Measurements from ENCODE around the gene ITGA7. TPM values are rescaled to one million over a fixed set of nuclear protein-coding genes. Genes with fewer than 3 reads are reported as not detected.

The ITGA7 gene
- total RNA-seq, 1 donor = 13.9 TPM

DNA sequence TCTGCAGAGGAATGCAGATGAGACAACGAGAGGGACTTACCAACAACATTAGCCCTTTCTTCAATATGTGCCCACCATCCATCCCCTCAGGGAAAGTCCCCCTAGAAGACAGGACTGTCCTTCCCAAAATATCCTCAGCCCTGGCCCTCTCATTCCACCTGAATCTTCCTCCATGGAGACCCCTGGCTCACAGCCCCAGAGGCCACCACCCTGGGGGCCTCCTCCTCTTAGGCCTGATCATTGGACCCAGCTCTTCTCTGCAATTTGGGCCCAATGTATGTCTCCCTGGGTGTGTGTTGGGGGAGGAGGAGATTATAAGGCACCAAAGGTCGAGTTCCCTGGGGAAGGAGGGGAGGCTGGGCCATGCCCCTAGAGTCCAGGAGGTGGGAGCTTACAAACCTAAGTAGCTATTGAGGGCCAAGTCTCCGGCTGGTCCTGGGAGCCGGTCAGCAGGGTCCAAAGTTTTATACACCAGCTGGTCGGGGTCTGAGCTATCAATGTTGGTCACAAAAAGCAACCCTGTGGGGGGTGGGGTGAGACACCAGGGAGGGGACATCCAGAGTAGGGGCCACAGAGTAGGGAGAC is 8.1 kb downstream of the ITGA7 start:
- TF ChIP-seq, protein P1, sequence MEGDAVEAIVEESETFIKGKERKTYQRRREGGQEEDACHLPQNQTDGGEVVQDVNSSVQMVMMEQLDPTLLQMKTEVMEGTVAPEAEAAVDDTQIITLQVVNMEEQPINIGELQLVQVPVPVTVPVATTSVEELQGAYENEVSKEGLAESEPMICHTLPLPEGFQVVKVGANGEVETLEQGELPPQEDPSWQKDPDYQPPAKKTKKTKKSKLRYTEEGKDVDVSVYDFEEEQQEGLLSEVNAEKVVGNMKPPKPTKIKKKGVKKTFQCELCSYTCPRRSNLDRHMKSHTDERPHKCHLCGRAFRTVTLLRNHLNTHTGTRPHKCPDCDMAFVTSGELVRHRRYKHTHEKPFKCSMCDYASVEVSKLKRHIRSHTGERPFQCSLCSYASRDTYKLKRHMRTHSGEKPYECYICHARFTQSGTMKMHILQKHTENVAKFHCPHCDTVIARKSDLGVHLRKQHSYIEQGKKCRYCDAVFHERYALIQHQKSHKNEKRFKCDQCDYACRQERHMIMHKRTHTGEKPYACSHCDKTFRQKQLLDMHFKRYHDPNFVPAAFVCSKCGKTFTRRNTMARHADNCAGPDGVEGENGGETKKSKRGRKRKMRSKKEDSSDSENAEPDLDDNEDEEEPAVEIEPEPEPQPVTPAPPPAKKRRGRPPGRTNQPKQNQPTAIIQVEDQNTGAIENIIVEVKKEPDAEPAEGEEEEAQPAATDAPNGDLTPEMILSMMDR (IDR thresholded peaks at IDR 0.05; ENCODE audit: insufficient read depth, low read length) = no peak
- no peak overlapping the region for H3K4me3 ChIP-seq (ENCODE audit: low read depth, low read length)
- DNase-seq (ENCODE audit: low read depth) = no peak

DNA sequence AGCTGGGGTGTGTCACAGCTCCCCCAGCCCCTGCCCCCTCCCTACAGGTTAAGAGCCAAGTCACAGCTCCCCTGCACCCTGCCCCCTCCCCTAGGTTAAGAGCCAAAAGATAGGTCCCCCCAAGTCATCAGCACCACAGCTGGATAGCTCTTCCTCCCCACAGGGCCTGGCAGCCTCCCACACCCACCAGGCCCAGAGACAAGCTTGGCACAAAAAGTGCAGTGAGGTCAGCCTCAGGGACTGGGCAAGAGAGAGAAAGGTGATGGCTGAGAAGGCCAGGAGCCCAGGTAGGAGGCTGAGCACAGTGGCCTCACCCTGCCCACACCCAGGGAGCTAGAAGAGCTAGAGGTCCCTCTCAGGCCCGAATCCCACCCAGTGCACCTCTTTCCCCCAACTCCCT is 8.7 kb downstream of the ITGA7 start:
- no peak for DNase-seq (ENCODE audit: low read depth)
- no peak overlapping the region for H3K4me3 ChIP-seq (ENCODE audit: low read depth, low read length)
- TF ChIP-seq, protein P1 (IDR thresholded peaks at IDR 0.05; ENCODE audit: insufficient read depth, low read length) = no peak

DNA sequence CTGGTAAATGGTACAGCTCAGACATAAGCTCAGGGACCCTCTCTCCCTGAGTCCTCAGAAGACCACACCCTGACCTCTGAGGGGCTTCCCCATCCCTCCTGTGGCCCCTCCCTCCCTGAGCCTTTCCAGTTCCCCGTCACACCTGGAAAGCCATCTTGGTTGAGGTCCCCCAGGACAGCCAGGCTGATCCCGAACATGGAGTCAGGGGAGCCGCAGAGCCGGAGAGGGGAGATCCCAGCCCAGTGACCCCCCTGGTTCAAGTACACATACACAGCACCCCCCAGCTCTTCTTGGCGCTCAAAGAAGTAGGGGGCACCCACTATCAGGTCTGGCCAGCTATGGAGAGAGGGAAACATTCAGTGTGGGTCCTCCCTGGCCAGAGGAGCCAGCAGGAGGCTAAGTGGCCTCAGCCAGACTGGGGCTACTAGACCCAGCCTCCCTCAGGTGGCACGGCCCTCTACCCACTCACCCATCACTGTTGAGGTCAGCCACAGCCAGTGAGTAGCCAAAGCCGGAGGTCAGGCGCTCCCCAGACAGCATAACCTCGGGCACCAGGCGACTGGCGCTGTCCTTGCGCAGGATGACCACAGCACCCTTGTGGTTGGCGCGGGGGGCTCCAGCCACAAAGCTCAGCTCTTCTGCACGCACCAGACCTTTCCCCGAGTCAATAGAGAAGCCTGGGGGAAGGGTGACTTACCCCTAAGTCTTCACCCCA is 9.3 kb downstream of the ITGA7 start:
- DNase-seq (ENCODE audit: low read depth) = no peak
- no peak overlapping the region for H3K4me3 ChIP-seq (ENCODE audit: low read depth, low read length)
- TF ChIP-seq, protein P1 (IDR thresholded peaks at IDR 0.05; ENCODE audit: insufficient read depth, low read length) = no peak

DNA sequence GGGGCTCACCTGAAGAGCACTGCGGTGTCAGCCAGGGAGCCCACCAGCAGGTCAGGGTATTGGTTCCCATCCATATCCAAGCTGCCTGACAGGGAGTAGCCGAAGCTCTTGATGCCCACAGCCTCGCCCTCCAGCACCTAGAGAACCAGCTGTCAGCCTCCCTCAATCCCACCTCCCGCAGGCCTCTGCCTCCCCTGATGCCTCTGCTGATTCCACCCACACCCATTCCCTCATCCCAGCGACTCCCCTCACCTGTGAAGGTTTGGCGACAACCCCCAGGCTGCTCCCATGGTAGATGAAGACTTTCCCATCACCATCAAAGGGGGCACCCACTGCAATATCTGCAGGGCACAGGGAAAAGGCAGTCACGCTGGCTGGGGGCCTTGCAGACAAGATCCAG is 10.0 kb downstream of the ITGA7 start:
- no peak overlapping the region for H3K4me3 ChIP-seq (ENCODE audit: low read depth, low read length)
- TF ChIP-seq, protein P1 (IDR thresholded peaks at IDR 0.05; ENCODE audit: insufficient read depth, low read length) = no peak
- DNase-seq (ENCODE audit: low read depth) = no peak

DNA sequence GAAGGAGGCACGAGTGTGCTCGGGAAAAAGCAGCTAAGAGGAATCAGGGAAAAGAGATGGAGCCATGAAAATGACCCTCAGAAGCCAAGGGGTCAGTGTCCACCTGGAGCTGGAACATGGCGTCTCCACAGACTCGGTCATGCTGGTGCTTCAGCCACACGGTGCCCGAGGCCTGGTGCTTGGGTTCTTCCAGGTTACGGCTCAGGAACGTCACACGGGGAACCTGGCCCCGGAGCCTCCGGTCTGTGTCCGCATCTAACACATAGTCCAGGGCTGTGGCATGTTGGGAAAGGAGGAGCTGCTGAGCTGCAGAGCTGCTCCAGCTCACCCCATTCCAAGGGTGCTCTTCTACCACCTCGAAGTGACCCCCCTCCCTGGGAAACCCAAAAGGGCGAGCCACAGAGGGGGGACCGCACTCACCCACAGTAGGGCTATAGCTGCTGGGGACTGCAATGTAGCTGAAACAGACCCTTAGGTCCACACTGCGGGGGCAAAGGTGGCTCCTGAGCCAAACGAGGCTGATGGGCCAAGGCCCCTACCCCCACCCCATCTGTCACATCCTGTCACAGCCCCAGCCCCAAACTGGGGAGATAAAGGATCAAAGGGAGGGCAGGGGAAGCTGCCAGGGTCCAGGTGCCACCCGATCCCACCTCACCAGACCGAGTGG is 10.8 kb downstream of the ITGA7 start:
- H3K4me3 ChIP-seq (ENCODE audit: low read depth, low read length) = no peak overlapping the region
- no peak for DNase-seq (ENCODE audit: low read depth)
- TF ChIP-seq, protein P1 (IDR thresholded peaks at IDR 0.05; ENCODE audit: insufficient read depth, low read length) = no peak

DNA sequence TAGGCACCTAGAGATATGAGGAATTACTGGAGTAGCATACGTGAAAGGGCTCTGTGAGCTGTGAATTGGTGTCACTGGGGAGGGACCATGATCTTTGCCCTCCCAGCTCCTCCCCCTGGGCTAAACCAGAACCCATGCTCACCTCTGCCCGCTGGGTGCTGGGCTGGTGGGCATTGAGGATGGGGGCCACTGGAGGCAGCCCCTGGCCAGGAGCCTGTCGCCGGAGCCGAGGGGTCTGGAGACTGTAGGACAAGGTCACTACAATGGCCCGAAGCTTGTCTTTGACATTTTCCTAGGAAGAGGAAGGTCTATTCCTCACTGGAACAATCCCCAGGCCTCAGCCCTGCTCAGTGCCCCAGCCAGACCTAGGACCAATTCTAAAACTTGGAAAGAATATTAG is 11.6 kb downstream of the ITGA7 start:
- no peak overlapping the region for H3K4me3 ChIP-seq (ENCODE audit: low read depth, low read length)
- DNase-seq (ENCODE audit: low read depth) = no peak
- TF ChIP-seq, protein P1 (IDR thresholded peaks at IDR 0.05; ENCODE audit: insufficient read depth, low read length) = no peak
